Activated CD8-positive, alpha-beta memory T cell treated with anti-CD3 and anti-CD28 coated beads, Interleukin-2, amount 50 U/mL, for 48 hours (primary cell): Measurements from ENCODE around the gene DHX9.
"Not testable (repeated sequence)": the region's sequence is repeated elsewhere in the genome, so short reads cannot be mapped to it uniquely, and the experiment has no call there.

ENCODE experiments used
- DNase-seq: peaks from one replicate; pipeline ENCODE4 v3.0.0-alpha.2; 2020

Gene DHX9

GRCh38 chr1:182890927-182891610 lies 51.9 kb downstream of the DHX9 start:
- no peak for DNase-seq

- no peak for DNase-seq
Observed at GRCh38 chr1:182897696-182898095, 58.5 kb downstream of the DHX9 start.

GRCh38 chr1:182901946-182902345 lies 62.8 kb downstream of the DHX9 start:
- DNase-seq: not testable (repeated sequence)

GRCh38 chr1:182905321-182905720 lies 66.2 kb downstream of the DHX9 start:
- DNase-seq: no peak

GRCh38 chr1:182909578-182909977 lies 70.4 kb downstream of the DHX9 start:
- no peak for DNase-seq

- no peak for DNase-seq
Observed at GRCh38 chr1:182910143-182910542, 71.0 kb downstream of the DHX9 start.

- no peak for DNase-seq
Observed at GRCh38 chr1:182913401-182913800, 74.3 kb downstream of the DHX9 start.

- DNase-seq: no peak
Observed at GRCh38 chr1:182917378-182917777, 78.2 kb downstream of the DHX9 start.

- no peak for DNase-seq
Observed at GRCh38 chr1:182925661-182926060, 86.5 kb downstream of the DHX9 start.

- DNase-seq: no peak
Observed at GRCh38 chr1:182927693-182928433, 88.7 kb downstream of the DHX9 start.

GRCh38 chr1:182930985-182931384 lies 91.8 kb downstream of the DHX9 start:
- DNase-seq: no peak

- no peak for DNase-seq
Observed at GRCh38 chr1:182935716-182936115, 96.6 kb downstream of the DHX9 start.
